Hematopoietic multipotent progenitor cell (in vitro differentiated cells): ENCODE data around the gene STXBP4. TPM values are rescaled to one million over a fixed set of nuclear protein-coding genes. Genes with fewer than 3 reads are reported as not detected.

ENCODE experiments used
- DNase-seq, 3 donors: peaks; one replicate each; pipeline ENCODE4 v3.0.0-alpha.2; 2011 to 2015; ENCODE audit warnings: low read depth in 2 of 3, low spot score in 2 of 3
- total RNA-seq: library from RNA; depleted of rRNA; stranded (reverse); fragments of >200 nt; gene quantifications from one replicate; pipeline ENCODE4 v1.2.3, GENCODE V29; 2012

Gene STXBP4
- 3.5 TPM for total RNA-seq

GRCh38 chr17:54968262-54968987, at the start of gene STXBP4, which contains the start of gene COX11:
Gene STXBP4, plus strand, starts transcription at chr17:54968765. Its CDS starts 17,455 bp downstream, at chr17:54986220.
Gene COX11, minus strand, starts transcription at chr17:54968654. Its CDS starts 8 bp downstream, at chr17:54968646.
- DNase-seq, result peak; percentile 98

GRCh38 chr17:54919425-54919824, 49.1 kb upstream of the STXBP4 start:
- no peak for DNase-seq

- DNase-seq, result no peak
These were observed 47.7 kb upstream of the STXBP4 start for GRCh38 chr17:54920819-54921218.

- no peak for DNase-seq
These were observed 44.2 kb upstream of the STXBP4 start for GRCh38 chr17:54924405-54924804.

- no peak for DNase-seq
These were observed 41.0 kb upstream of the STXBP4 start for GRCh38 chr17:54927525-54927924.

GRCh38 chr17:54932711-54933110, 35.9 kb upstream of the STXBP4 start:
- no peak for DNase-seq

GRCh38 chr17:54933921-54934320, 34.6 kb upstream of the STXBP4 start:
- no peak for DNase-seq

- no peak for DNase-seq
These were observed 33.1 kb upstream of the STXBP4 start for GRCh38 chr17:54935471-54935870.

GRCh38 chr17:54937018-54937417, 31.5 kb upstream of the STXBP4 start:
- DNase-seq, result no peak

GRCh38 chr17:54937426-54937825, 31.1 kb upstream of the STXBP4 start:
- DNase-seq, result no peak

- DNase-seq, result no peak
These were observed 27.3 kb upstream of the STXBP4 start for GRCh38 chr17:54941285-54941684.

GRCh38 chr17:54944796-54945195, 23.8 kb upstream of the STXBP4 start:
- peak in 2 of 3 donors; percentile 1 to 48 for DNase-seq

- peak in 1 of 3 donors; percentile 22 for DNase-seq
These were observed 23.3 kb upstream of the STXBP4 start for GRCh38 chr17:54945231-54945630.

GRCh38 chr17:54945671-54946070, 22.9 kb upstream of the STXBP4 start:
- no peak for DNase-seq

- peak in 1 of 3 donors; percentile 4 for DNase-seq
These were observed 21.2 kb upstream of the STXBP4 start for GRCh38 chr17:54947396-54947795.

GRCh38 chr17:54948380-54948779, 20.2 kb upstream of the STXBP4 start:
- peak in 2 of 3 donors; percentile 21 to 24 for DNase-seq

- no peak for DNase-seq
These were observed 18.4 kb upstream of the STXBP4 start for GRCh38 chr17:54950116-54950515.

- DNase-seq, result no peak
These were observed 17.3 kb upstream of the STXBP4 start for GRCh38 chr17:54951286-54951685.

GRCh38 chr17:54956791-54957190, 11.8 kb upstream of the STXBP4 start:
- no peak for DNase-seq

- DNase-seq, result peak; percentile 34 to 72 (median 67)
These were observed 824 bp upstream of the STXBP4 start for GRCh38 chr17:54967621-54968261.

GRCh38 chr17:54968988-54969332, 395 bp downstream of the STXBP4 start:
- DNase-seq, result peak in 1 of 3 donors; percentile 24
